Activated CD8-positive, alpha-beta memory T cell treated with anti-CD3 and anti-CD28 coated beads, Interleukin-2, amount 50 U/mL, for 24 hours (primary cell): Measurements from ENCODE around the gene RUNX2.

ENCODE experiments used
- DNase-seq: peaks from one replicate; pipeline ENCODE4 v3.0.0-alpha.2; 2020; ENCODE audit errors: extremely low read depth

RUNX2 gene

GRCh38 chr6:45677381-45678284, 349.5 kb downstream of the RUNX2 start:
- DNase-seq: no peak

GRCh38 chr6:45678285-45678607, 350.1 kb downstream of the RUNX2 start:
- no peak for DNase-seq

- no peak for DNase-seq
Measured at GRCh38 chr6:45679163-45679562, 351.0 kb downstream of the RUNX2 start.

GRCh38 chr6:45679631-45680030, 351.5 kb downstream of the RUNX2 start:
- no peak for DNase-seq

GRCh38 chr6:45681860-45682511, 353.9 kb downstream of the RUNX2 start:
- no peak for DNase-seq

- DNase-seq: no peak
Measured at GRCh38 chr6:45684476-45684875, 356.3 kb downstream of the RUNX2 start.

GRCh38 chr6:45685076-45685475, 356.9 kb downstream of the RUNX2 start:
- no peak for DNase-seq

- no peak for DNase-seq
Measured at GRCh38 chr6:45686841-45687569, 358.9 kb downstream of the RUNX2 start.

- DNase-seq: no peak
Measured at GRCh38 chr6:45687570-45687969, 359.4 kb downstream of the RUNX2 start.

GRCh38 chr6:45688180-45688579, 360.1 kb downstream of the RUNX2 start:
- no peak for DNase-seq

GRCh38 chr6:45689926-45690615, 361.9 kb downstream of the RUNX2 start:
- no peak for DNase-seq

GRCh38 chr6:45690846-45691245, 362.7 kb downstream of the RUNX2 start:
- DNase-seq: no peak

- DNase-seq: no peak
Measured at GRCh38 chr6:45691426-45691825, 363.3 kb downstream of the RUNX2 start.

GRCh38 chr6:45692021-45692420, 363.9 kb downstream of the RUNX2 start:
- DNase-seq: no peak

GRCh38 chr6:45696738-45697137, 368.6 kb downstream of the RUNX2 start:
- DNase-seq: no peak

- DNase-seq: no peak
Measured at GRCh38 chr6:45697605-45698004, 369.5 kb downstream of the RUNX2 start.

- no peak for DNase-seq
Measured at GRCh38 chr6:45698046-45698445, 369.9 kb downstream of the RUNX2 start.

- DNase-seq: no peak
Measured at GRCh38 chr6:45699663-45700062, 371.5 kb downstream of the RUNX2 start.

GRCh38 chr6:45702849-45703739, 375.0 kb downstream of the RUNX2 start:
- no peak for DNase-seq

GRCh38 chr6:45704056-45704800, 376.1 kb downstream of the RUNX2 start:
- DNase-seq: no peak
